Subcutaneous abdominal adipose tissue (tissue), 5 donors: ENCODE results near the gene PTPRD.
"Not testable (repeated sequence)": the region's sequence is repeated elsewhere in the genome, so short reads cannot be mapped to it uniquely, and the experiment has no call there.

Experiments used
- H3K27ac ChIP-seq: one replicate; pipeline ENCODE4 v1.7.0; 2013; ENCODE audit warnings: low read depth, mild to moderate bottlenecking, inconsistent platforms, low read length, moderate library complexity
- H3K27me3 ChIP-seq, 5 donors: one replicate each; pipeline ENCODE4 v1.7.0; 2013; ENCODE audit warnings: low read length in 5 of 5, inconsistent platforms in 1 of 5; ENCODE audit not compliant: control insufficient read depth in 5 of 5, insufficient read depth in 4 of 5
- H3K36me3 ChIP-seq, 5 donors: one replicate each; pipeline ENCODE4 v1.7.0; 2013; ENCODE audit warnings: low read length in 5 of 5; ENCODE audit not compliant: control insufficient read depth in 5 of 5, insufficient read depth in 5 of 5
- H3K4me1 ChIP-seq, 5 donors: one replicate each; pipeline ENCODE4 v1.7.0; 2013; ENCODE audit warnings: low read length in 5 of 5, mild to moderate bottlenecking in 3 of 5, moderate library complexity in 1 of 5; ENCODE audit not compliant: control insufficient read depth in 5 of 5, insufficient read depth in 5 of 5
- H3K4me3 ChIP-seq, 5 donors: one replicate each; pipeline ENCODE4 v1.7.0; 2013; ENCODE audit warnings: low read length in 5 of 5, low read depth in 1 of 5
- H3K9ac ChIP-seq, 5 donors: one replicate each; pipeline ENCODE4 v1.7.0; 2013; ENCODE audit warnings: low read length in 5 of 5, mild to moderate bottlenecking in 4 of 5, moderate library complexity in 3 of 5
- H3K9me3 ChIP-seq, 5 donors: one replicate each; pipeline ENCODE4 v1.7.0; 2013; ENCODE audit warnings: low read length in 5 of 5; ENCODE audit not compliant: control insufficient read depth in 5 of 5
- donor health status: healthy.
- donor health status: healthy.
- donor health status: healthy.
- donor health status: healthy.
- donor health status: healthy.

PTPRD gene

DNA sequence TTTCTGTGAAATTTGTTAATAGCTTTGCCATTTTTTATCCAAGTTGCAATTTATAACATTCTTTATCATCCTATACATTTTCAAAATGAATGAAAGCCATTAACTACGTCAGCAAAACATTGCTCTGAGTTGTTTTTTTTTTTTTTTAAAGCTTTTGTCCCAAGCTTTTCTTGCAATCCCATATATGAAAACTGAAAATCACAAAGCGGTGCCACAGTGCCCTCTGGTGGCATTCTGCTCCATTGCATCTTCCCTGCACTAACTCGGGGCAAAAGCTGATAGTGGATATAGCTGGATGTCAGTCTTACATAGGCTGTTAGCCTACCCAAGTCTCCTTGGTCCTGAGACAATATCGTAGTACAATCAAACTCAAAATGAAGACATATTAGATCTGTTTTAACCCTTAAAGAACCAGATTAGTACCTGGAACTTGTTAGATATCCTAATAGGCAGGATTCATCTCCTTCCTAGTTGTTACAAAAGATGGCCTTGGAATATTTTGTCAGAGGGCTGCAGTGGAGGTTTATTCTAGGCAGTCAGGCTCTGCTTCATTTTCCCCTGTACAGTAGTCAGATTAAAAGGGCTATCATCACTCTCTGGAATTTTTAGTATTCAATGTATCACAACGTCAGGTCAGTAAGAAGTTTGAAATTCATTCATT lies 669.9 kb downstream of the PTPRD start:
- Histone ChIP-seq H3K27me3 (no peaks in the 10 kb centered on the region), H3K4me1 (no peaks in the 10 kb centered on the region), H3K27ac (no peak overlapping the region), H3K9ac (no peak overlapping the region), H3K4me3 (no peak overlapping the region), H3K36me3 (no peaks in the 10 kb centered on the region), H3K9me3 (no peaks in the 10 kb centered on the region)

DNA sequence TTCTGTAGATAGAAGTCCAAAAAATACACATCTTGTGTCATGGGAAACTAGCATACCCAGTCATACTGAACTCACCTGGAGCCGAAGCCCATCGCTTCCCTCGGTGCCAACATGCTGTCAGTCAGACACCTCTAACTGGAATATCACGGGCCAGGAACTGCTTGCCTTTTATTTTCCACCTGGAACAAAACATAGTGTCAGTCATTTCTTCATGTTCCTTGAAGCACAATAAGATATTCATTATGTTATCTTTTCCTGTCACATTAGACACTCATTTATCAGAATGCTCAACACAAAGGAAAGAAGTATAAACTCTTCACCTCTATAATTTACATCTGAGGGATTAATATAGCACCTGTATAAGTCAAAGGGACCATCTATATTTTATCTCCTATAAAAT lies 674.4 kb downstream of the PTPRD start:
- Histone ChIP-seq H3K4me3 (no peak overlapping the region), H3K27me3 (no peaks in the 10 kb centered on the region), H3K4me1 (no peaks in the 10 kb centered on the region), H3K9ac (no peak overlapping the region), H3K36me3 (no peaks in the 10 kb centered on the region), H3K9me3 (no peaks in the 10 kb centered on the region), H3K27ac (no peak overlapping the region)

DNA sequence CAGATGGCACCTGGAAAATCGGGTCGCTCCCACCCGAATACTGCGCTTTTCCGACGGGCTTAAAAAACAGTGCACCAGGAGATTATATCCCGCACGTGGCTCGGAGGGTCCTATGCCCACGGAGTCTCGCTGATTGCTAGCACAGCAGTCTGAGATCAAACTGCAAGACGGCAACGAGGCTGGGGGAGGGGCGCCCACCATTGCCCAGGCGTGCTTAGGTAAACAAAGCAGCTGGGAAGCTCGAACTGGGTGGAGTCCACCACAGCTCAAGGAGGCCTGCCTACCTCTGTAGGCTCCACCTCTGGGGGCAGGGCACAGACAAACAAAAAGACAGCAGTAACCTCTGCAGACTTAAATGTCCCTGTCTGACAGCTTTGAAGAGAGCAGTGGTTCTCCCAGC lies 681.3 kb downstream of the PTPRD start:
- H3K36me3 ChIP-seq, H3K9me3 ChIP-seq, H3K4me3 ChIP-seq, H3K27ac ChIP-seq, H3K27me3 ChIP-seq, H3K9ac ChIP-seq, H3K4me1 ChIP-seq: not testable (repeated sequence)

DNA sequence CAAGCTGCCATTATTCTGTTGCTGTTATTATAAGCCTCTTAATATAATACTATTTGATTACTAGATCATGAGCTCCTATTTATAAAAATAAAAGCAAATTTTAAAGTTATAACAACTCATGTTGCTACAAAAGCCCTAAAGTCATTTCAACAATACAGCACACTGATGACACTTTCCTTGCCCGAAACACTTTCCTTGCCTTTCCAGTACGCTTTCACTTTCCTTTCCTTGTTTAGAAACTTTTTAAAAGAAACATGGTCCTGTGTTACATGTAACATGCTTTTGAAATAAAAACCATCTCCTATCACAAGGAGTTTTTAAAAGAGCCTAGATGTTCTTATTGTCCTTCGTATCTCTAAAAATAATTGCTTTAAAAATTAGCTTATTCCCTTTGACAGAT lies 688.4 kb downstream of the PTPRD start:
- Histone ChIP-seq H3K27me3 (no peaks in the 10 kb centered on the region), H3K9me3 (no peaks in the 10 kb centered on the region), H3K4me3 (peak overlapping the region in 2 of 5 donors; percentile 2 to 60), H3K9ac (no peak overlapping the region), H3K27ac (no peak overlapping the region), H3K36me3 (no peaks in the 10 kb centered on the region), H3K4me1 (no peaks in the 10 kb centered on the region)

DNA sequence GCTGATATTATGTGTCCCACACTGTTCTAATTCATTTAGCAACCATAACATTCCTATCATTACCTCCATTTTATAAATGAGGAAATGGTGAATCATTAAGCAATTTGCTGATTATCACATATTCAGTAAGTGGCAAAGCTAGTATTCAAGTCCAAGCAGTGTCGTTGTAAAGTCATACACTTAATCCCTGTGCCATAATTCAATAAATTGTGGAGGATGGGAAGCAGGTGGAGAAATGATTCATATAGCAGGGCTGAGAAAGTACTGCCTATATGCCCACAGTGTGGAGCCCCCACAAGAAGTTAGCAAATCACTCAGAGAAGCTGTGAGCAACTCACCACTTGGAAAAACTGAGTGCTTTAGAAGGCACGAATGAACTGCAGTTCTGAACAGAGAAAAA lies 691.0 kb downstream of the PTPRD start:
- Histone ChIP-seq H3K36me3 (no peaks in the 10 kb centered on the region), H3K4me1 (no peaks in the 10 kb centered on the region), H3K27ac (no peak overlapping the region)

DNA sequence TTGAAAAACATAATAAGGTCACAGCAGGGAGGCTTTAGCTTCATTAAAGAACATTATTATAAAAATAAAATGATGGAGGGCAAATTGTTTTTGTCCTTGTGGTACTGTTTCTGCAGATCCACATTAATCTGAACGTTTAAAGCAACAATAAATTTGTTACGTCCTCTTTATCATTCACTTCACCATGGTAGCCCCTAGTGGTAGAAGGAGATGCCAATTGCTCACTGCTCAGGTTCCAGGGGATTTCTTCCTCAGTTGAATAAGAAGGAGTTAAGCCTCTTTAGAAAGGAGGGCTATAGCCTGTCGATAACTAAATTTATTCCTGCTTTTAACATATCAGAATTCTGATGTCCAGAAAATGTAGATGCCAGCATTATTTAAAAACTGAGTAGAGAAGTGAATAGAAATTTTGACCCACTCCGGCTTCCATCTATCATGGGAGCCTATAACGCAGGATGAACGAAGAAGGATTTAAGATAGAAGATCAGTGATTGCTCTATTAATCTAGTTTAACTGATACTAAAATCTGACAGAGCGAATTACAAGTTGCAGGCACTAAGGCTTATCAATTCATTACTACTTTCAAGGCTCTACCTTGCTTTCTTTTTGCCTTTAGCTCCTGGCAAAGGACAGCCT lies 692.3 kb downstream of the PTPRD start:
- no peak overlapping the region for H3K9ac ChIP-seq
- no peak overlapping the region for H3K4me3 ChIP-seq
- H3K36me3 ChIP-seq: no peaks in the 10 kb centered on the region
- H3K27ac ChIP-seq: no peak overlapping the region
- no peaks in the 10 kb centered on the region for H3K9me3 ChIP-seq
- no peaks in the 10 kb centered on the region for H3K27me3 ChIP-seq
- no peaks in the 10 kb centered on the region for H3K4me1 ChIP-seq

More for the DNA sequence above, 691.0 kb downstream of the PTPRD start:
- H3K9me3 ChIP-seq: no peaks in the 10 kb centered on the region
- no peak overlapping the region for H3K9ac ChIP-seq
- H3K27me3 ChIP-seq: no peaks in the 10 kb centered on the region
- H3K4me3 ChIP-seq: no peak overlapping the region

DNA sequence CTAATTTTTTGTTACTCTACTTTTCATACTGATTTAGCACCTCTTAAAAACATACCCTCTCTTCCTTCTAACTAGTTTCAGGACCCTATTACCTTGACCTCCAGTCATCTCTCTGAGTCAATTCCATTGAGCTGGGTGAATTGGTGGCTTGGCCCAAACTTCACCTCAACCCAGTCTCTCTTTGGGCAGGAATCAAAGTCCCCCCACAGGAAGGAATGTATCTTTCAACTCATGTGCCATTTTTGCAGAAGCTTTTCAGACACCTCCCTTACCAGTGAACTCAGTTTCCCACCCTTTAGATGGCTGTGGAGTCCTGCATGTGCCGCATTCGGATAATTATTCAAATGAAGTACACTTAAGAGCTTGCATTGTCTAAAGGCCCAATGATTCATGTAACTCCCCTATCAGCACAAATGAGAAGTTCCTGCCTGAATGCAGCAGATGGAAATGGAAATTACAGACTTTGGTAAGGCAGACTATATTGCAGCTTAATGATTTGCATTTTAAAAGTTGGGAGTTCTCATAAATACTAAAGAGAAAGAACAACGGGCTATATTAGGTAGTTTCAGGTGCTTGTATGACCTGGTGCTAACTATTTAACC lies 693.5 kb downstream of the PTPRD start:
- Histone ChIP-seq H3K9me3 (peaks cover 0 to 8% (median 0%) of the 10 kb centered on the region in 5 donors), H3K4me1 (no peaks in the 10 kb centered on the region), H3K36me3 (no peaks in the 10 kb centered on the region), H3K9ac (no peak overlapping the region), H3K27me3 (peaks cover 0 to 2% (median 0%) of the 10 kb centered on the region in 5 donors), H3K4me3 (no peak overlapping the region), H3K27ac (no peak overlapping the region)

DNA sequence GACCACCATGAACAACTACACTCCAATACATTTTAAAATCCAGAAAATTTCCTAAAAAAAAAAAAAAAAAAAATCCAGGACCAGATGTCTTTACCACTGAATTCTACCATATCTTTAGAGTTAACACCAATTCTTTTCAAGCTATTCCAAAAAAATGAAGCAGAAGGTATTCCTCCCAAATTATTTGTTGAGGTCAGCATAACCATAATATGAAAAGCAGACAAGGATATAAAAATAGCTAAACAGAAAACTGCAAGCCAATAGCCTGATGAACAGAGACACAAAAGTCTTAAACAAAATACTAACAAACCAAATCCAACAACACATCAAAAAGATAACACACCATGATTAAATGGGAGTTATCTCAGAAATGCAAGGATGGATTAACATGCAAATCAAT lies 695.4 kb downstream of the PTPRD start:
- Histone ChIP-seq H3K4me3 (no peak overlapping the region), H3K9me3 (peaks cover 0 to 8% (median 0%) of the 10 kb centered on the region in 5 donors), H3K36me3 (no peaks in the 10 kb centered on the region), H3K4me1 (no peaks in the 10 kb centered on the region), H3K9ac (no peak overlapping the region), H3K27me3 (peaks cover 0 to 2% (median 0%) of the 10 kb centered on the region in 5 donors), H3K27ac (no peak overlapping the region)

DNA sequence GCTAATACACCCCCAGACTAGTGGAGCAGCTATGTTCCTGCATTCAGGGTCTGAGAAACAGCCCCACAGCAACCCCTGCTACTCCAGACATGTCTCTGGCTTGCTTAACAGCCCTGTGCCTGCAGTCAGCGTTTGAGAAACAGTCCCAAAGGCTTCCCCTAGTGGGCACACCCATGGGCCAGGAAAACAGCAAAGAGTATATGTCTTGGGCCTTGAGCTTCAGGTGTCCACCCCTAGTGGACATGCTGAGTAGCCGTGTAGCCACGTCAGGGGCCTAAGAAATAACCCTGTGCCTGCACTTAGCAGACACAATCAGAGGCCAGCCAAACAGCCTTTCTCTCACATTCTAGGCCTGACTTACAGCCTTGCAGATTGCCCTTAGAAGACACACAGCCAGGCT lies 698.6 kb downstream of the PTPRD start:
- H3K9me3 ChIP-seq: peaks cover 0 to 8% (median 0%) of the 10 kb centered on the region in 5 donors
- no peak overlapping the region for H3K27ac ChIP-seq
- peaks cover 0 to 2% (median 0%) of the 10 kb centered on the region in 5 donors for H3K27me3 ChIP-seq
- H3K4me1 ChIP-seq: no peaks in the 10 kb centered on the region
- H3K4me3 ChIP-seq: peak overlapping the region in 1 of 5 donors; percentile 9
- no peak overlapping the region for H3K9ac ChIP-seq
- H3K36me3 ChIP-seq: no peaks in the 10 kb centered on the region

DNA sequence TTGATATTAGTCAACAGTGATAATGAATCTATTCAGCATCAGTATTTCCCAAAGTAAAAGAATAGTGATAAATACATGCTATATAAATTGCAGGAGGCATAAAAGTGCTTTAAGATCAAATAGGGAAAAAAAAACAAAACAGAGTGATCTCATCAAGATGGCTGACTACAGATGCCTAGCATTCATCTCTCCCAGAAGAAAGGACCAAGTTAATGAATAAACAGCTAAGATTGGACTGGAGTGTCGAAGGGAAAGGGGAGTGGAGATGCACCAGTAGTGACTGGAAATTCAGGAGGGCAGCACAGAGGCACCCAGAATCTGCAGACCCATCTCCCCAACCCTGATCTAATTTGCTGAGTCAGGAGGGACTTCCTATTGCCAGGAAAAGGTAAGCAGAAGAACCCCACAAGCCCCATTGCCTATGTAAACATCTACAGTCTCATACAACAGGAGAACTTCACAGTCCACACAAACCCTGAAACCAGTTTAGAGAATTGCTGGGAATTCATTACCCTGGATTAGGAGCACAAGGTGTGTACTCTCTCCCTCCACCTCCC lies 699.4 kb downstream of the PTPRD start:
- no peak overlapping the region for H3K4me3 ChIP-seq
- H3K27ac ChIP-seq: no peak overlapping the region
- no peaks in the 10 kb centered on the region for H3K4me1 ChIP-seq
- H3K36me3 ChIP-seq: no peaks in the 10 kb centered on the region
- H3K9ac ChIP-seq: no peak overlapping the region
- peaks cover 0 to 2% (median 0%) of the 10 kb centered on the region in 5 donors for H3K27me3 ChIP-seq
- peaks cover 0 to 8% (median 0%) of the 10 kb centered on the region in 5 donors for H3K9me3 ChIP-seq
